Hematopoietic multipotent progenitor cell treated with erythropoietin and hydrocortisone succinate and interleukin-3 and kit ligand, for 6 days (in vitro differentiated cells): ENCODE data around the gene ZNF503.

Experiments
- DNase-seq: peaks from one replicate; pipeline ENCODE4 v3.0.0-alpha.2; 2015

ZNF503 gene

GRCh38 chr10:75431180-75432111 lies 29.9 kb upstream of the ZNF503 start, which contains the start of gene LRMDA:
LRMDA (plus strand) TSS chr10:75431624.
- peak; percentile 77 for DNase-seq

DNA sequence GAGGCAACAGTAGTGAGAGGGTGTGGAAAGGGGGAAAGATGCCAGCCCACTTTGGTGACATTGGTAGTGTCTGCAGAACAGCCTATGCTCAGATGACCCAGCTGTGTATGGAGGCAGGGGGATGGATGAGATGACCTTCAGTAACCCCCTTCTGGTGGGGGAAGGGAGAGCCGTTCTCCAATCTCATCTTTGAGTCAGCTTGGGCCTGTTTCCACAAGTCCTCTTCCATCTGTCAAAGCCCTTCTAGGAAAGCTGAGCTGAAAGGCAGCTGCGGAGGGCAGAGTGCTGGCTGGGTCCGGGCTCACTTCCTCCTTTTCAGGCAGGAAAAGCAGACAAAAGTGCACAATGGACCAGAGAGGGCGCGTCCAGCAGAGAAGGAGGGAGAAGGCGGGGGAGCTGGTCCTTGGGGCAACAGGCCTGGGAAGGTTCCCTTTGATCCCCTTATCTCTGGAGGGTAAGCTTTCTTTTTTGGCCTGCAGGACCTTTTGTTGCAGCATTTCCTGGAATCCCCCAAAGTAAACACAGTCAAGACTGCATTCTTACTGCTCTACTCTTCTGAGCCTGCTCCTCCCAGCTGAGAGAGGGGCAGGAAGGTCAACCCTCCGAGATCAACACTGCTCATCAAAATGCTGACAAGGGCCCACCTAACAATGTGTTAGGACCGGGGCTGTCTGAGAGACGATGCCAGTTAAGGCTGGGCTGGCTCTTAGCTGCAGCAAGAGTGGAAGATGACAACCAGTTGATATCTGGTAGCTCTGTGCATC lies 28.6 kb upstream of the ZNF503 start:
- DNase-seq, result peak; percentile 72

DNA sequence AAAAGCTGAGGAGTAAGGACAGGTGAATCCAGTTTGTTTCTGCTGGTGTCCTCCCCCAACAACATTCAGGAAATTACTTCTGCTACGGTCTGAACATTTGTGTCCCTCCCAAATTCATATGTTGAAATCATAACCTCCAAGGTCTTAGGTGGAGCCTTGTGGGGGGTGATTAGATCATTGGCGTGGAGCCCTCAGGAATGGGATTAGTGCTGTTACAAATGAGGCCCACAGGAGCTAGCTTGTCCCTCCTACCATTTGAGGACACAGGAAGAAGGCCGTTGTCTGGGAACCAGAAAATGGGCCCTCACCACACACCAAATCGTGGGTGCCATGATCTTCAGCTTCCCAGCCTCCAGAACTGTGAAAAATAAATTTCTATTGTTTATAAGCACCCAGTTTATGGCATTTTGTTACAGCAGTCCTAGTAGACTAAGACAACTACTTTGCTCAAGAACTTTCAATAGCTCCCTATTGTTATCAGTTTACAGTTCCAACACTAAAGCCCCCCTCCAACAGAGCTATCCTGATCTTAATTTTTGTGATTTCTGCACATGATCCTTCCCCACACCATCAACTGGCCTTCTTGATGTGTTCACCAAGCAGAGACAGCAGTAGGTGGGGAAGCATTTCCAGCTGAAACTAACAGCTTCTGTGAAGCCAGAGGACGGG lies 27.7 kb upstream of the ZNF503 start:
- no peak for DNase-seq

GRCh38 chr10:75428434-75429158 lies 27.0 kb upstream of the ZNF503 start:
- DNase-seq, result no peak

- DNase-seq, result no peak
Measured at GRCh38 chr10:75427951-75428350, 26.4 kb upstream of the ZNF503 start.

- DNase-seq, result no peak
Measured at GRCh38 chr10:75426880-75427279, 25.3 kb upstream of the ZNF503 start.

DNA sequence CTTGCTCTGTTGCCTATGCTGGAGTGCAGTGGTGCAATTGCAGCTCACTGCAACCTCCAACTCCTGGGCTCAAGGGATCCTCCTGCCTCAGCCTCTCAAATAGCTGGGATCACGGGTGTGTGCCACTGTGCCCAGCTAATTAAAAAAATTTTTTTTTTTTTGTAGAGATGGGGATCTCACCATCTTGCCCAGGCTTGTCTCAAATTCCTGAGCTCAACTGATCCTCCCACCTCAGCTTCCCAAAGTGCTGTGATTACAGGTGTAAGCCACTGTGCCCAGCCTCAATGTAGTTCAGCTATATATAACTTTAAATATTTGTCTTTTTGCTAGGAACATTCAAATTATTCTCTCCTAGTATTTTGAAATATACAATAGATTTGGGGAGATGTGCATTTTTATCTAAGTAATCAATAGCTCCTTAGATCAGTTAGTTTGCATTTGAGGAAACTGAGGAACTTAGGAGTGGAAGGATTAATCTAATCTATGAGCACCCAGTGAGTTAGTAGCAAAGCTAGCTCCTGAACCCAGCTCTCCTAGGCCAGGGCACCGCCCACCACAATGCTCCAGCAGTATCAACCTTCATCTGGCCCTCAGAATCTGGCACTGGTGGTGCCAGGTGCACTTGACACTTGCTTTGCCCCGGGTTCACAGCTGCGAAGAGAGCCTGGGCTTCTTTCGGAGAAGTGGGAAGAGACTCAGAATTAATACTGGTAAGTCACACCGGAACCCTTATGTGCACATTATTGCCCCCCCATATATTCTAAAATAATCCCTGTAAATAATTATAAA lies 23.9 kb upstream of the ZNF503 start:
- DNase-seq, result no peak

- no peak for DNase-seq
Measured at GRCh38 chr10:75424571-75424970, 23.0 kb upstream of the ZNF503 start.

DNA sequence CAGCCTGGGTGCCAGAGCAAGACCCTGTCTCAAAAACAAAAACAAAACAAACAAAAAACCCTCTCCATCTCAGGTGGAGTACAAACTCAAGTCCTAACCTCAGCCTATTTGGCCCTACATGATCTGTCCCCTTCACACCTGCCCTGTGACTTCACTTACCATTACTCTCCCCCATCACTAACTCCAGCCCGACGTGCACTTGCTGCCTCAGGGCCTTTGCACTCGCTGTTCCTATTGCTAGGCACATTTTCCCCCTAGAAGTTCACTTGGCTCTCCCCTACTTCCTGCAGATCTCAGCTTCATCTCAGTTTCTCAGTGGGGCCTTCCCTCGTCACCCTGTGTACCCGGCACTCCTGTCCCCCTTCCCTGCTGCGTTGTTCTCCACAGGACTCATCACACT lies 21.3 kb upstream of the ZNF503 start:
- no peak for DNase-seq

DNA sequence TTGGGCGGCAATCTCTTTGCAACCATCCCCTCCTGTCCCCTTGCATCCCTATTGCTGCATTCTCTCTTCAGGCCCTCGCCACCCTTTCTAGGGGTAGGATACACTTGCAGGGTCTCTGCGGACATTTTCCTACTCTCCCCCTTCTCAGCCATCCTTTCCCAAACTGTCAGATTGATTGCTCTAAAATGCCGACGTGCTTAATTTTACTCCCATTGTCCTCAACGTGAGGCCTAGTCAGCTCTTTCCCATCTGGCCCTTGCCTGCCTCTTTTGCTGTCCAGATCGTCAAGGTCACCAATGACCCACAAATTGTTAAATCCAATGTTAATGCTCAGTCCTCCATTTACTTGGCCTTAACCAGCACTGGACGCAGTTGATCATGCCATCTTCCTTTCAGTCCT lies 17.1 kb upstream of the ZNF503 start:
- DNase-seq, result no peak

DNA sequence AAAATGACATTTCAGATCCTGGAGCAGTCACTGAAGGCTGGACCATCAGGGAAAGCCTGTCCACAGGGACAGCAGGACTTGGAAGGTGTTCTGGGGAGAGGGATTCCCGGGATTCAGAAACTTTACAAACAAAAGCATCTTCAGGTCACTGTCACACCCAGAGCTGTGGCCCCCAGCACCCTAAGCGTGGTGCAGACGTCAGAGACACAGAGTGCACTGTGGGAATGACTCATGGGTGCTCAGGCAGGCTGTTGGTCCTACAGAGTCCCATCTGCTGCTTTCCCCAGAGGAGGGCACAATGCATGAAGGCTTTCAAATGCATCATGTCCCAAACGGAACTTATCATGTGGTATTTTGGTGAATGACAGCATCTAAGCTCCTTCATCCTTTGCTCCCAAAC lies 16.7 kb upstream of the ZNF503 start:
- no peak for DNase-seq

- no peak for DNase-seq
Measured at GRCh38 chr10:75417522-75417927, 16.0 kb upstream of the ZNF503 start.

- DNase-seq, result no peak
Measured at GRCh38 chr10:75414527-75414926, 13.0 kb upstream of the ZNF503 start.

DNA sequence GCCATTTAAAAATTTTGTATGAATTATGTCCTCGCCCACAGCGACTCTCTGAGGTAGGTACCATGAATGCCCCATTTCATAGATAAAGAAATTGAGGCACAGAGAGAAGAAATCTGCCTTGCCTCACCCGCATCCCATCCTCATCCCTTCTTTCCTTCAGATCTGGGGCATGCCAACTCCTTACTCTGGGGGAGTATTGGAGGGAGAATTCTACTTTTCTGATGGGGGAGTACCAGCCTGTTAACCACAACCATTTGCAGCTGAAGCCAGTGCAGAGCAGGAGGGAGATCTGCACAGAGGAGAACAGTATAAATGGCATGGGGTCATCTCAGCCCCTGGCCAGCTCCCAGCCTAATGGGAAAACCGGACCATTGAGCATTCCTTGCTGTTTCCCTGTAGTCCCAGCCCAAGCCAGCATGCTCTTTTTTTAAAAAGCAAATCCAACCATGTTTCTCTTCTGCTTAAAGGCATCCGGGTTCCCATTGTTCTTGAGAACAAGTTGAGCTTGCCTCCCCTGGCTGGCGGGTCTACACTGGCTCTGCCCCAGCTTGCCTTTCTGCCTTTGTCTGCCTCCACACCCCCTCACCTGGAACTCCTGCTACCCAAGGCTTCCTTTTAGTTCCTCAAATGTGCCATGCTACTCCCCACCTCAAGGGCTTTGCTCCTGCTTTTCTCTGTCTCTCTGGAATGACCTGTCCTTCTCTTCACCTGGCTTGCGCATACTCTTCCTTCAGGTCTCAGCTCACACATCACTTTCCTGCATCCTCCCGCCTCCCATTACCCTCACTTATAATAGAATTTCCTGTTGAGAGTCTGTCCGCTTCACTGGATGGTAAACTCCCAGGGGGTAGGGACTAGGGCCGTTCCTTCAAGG lies 8.8 kb upstream of the ZNF503 start:
- no peak for DNase-seq

GRCh38 chr10:75408911-75409885 lies 7.6 kb upstream of the ZNF503 start:
- DNase-seq, result peak; percentile 56

- DNase-seq, result no peak
Measured at GRCh38 chr10:75408509-75408875, 6.9 kb upstream of the ZNF503 start.

- peak; percentile 48 for DNase-seq
Measured at GRCh38 chr10:75407713-75408508, 6.3 kb upstream of the ZNF503 start.

- no peak for DNase-seq
Measured at GRCh38 chr10:75407224-75407712, 5.7 kb upstream of the ZNF503 start.
